HEK293 (cell line): ENCODE measurements around the gene DDR2.

ENCODE experiments used
- GLIS2 ChIP-seq: fragments of 450-650 bp; formaldehyde crosslinking; IDR thresholded peaks from 2 replicates; pipeline ENCODE4 v1.5.1; 2016; ENCODE audit warnings: missing biosample characterization, missing genetic modification characterization
- REST ChIP-seq: fragments of 450-650 bp; formaldehyde crosslinking; IDR thresholded peaks from 2 replicates; pipeline ENCODE4 v1.5.1; 2016; ENCODE audit warnings: missing biosample characterization, missing genetic modification characterization
- ZFP41 ChIP-seq: fragments of 450-650 bp; formaldehyde crosslinking; IDR thresholded peaks from 2 replicates; pipeline ENCODE4 v1.5.1; 2016; ENCODE audit warnings: missing biosample characterization, missing genetic modification characterization, borderline replicate concordance
- ZNF140 ChIP-seq: fragments of 450-650 bp; formaldehyde crosslinking; IDR thresholded peaks from 2 replicates; pipeline ENCODE4 v1.5.1; 2016; ENCODE audit warnings: missing biosample characterization, missing genetic modification characterization
- ZNF274 ChIP-seq, 2 experiments: fragments of 200-500 bp in 1 of 2; fragments of 450-650 bp in 1 of 2; sonication (Bioruptor generic) in 1 of 2; formaldehyde crosslinking in 1 of 2; IDR thresholded peaks; 2 replicates each; pipeline versions ENCODE4 v1.5.1 to v1.6.1; 2014 to 2016; ENCODE audit warnings: borderline replicate concordance in 1 of 2, inconsistent platforms in 1 of 2, low read length in 1 of 2, missing biosample characterization in 1 of 2, missing genetic modification characterization in 1 of 2
- ZNF521 ChIP-seq: fragments of 450-650 bp; formaldehyde crosslinking; IDR thresholded peaks from 2 replicates; pipeline ENCODE4 v1.5.1; 2017; ENCODE audit warnings: missing biosample characterization, mild to moderate bottlenecking, missing genetic modification characterization
- ZNF785 ChIP-seq: fragments of 450-650 bp; formaldehyde crosslinking; IDR thresholded peaks from 2 replicates; pipeline ENCODE4 v1.5.1; 2016; ENCODE audit warnings: missing biosample characterization, missing genetic modification characterization
- TF ChIP-seq, protein P1 (sequence below): fragments of 450-650 bp; formaldehyde crosslinking; IDR thresholded peaks from 2 replicates; pipeline ENCODE4 v1.5.1; 2016; ENCODE audit warnings: missing biosample characterization, missing genetic modification characterization
- TF ChIP-seq, protein P2 (sequence below): fragments of 450-650 bp; formaldehyde crosslinking; IDR thresholded peaks from 2 replicates; pipeline ENCODE4 v1.5.1; 2016; ENCODE audit warnings: missing biosample characterization, missing genetic modification characterization
- TF ChIP-seq, protein P3 (sequence below): fragments of 450-650 bp; formaldehyde crosslinking; IDR thresholded peaks from 2 replicates; pipeline ENCODE4 v1.5.1; 2016; ENCODE audit warnings: missing biosample characterization, missing genetic modification characterization

DNA sequence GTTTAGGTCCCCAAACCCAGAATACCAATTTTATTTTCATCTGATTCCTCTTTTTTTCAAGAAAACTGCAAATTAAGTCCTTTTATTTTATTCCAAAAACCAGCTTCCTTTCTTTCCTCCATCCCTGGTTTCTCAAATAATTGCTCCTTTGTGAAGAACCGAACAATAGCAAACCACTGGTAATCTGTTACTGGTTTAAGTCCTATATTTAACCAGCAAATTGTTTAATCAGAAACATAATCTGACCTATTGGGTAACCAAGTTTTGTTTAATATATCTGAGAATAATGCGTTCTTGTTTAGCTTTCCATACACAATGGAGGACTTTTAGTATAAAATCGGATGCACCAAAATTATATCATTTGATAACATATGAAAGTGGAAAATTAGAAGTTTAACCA lies 13.2 kb upstream of the DDR2 start:
- TF ChIP-seq, protein P1, sequence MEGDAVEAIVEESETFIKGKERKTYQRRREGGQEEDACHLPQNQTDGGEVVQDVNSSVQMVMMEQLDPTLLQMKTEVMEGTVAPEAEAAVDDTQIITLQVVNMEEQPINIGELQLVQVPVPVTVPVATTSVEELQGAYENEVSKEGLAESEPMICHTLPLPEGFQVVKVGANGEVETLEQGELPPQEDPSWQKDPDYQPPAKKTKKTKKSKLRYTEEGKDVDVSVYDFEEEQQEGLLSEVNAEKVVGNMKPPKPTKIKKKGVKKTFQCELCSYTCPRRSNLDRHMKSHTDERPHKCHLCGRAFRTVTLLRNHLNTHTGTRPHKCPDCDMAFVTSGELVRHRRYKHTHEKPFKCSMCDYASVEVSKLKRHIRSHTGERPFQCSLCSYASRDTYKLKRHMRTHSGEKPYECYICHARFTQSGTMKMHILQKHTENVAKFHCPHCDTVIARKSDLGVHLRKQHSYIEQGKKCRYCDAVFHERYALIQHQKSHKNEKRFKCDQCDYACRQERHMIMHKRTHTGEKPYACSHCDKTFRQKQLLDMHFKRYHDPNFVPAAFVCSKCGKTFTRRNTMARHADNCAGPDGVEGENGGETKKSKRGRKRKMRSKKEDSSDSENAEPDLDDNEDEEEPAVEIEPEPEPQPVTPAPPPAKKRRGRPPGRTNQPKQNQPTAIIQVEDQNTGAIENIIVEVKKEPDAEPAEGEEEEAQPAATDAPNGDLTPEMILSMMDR (tag by site-specific recombination): no peak
- TF ChIP-seq, protein P2, sequence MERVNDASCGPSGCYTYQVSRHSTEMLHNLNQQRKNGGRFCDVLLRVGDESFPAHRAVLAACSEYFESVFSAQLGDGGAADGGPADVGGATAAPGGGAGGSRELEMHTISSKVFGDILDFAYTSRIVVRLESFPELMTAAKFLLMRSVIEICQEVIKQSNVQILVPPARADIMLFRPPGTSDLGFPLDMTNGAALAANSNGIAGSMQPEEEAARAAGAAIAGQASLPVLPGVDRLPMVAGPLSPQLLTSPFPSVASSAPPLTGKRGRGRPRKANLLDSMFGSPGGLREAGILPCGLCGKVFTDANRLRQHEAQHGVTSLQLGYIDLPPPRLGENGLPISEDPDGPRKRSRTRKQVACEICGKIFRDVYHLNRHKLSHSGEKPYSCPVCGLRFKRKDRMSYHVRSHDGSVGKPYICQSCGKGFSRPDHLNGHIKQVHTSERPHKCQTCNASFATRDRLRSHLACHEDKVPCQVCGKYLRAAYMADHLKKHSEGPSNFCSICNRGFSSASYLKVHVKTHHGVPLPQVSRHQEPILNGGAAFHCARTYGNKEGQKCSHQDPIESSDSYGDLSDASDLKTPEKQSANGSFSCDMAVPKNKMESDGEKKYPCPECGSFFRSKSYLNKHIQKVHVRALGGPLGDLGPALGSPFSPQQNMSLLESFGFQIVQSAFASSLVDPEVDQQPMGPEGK (tag by site-specific recombination): no peak
- TF ChIP-seq, protein P3, sequence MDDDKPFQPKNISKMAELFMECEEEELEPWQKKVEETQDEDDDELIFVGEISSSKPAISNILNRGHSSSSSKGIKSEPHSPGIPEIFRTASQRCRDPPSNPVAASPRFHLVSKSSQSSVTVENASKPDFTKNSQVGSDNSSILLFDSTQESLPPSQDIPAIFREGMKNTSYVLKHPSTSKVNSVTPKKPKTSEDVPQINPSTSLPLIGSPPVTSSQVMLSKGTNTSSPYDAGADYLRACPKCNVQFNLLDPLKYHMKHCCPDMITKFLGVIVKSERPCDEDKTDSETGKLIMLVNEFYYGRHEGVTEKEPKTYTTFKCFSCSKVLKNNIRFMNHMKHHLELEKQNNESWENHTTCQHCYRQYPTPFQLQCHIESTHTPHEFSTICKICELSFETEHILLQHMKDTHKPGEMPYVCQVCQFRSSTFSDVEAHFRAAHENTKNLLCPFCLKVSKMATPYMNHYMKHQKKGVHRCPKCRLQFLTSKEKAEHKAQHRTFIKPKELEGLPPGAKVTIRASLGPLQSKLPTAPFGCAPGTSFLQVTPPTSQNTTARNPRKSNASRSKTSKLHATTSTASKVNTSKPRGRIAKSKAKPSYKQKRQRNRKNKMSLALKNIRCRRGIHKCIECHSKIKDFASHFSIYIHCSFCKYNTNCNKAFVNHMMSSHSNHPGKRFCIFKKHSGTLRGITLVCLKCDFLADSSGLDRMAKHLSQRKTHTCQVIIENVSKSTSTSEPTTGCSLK: no peak
- TF ChIP-seq GLIS2 (tag by site-specific recombination) (no peak), ZFP41 (tag by site-specific recombination) (no peak), ZNF140 (tag by site-specific recombination) (no peak), ZNF785 (tag by site-specific recombination) (no peak), REST (tag by site-specific recombination) (no peak), ZNF521 (tag by site-specific recombination) (no peak), ZNF274 (IDR thresholded peaks at IDR 0.05; ENCODE audit: low read length) (no peak), ZNF274 (tag by site-specific recombination; IDR thresholded peaks at IDR 0.05; ENCODE audit: borderline replicate concordance) (no peak)
